Peyer's patch (tissue), 4 donors: ENCODE measurements around the gene ERC1. TPM values are rescaled to one million over a fixed set of nuclear protein-coding genes. Genes with fewer than 3 reads are reported as not detected.

Source experiments
- DNase-seq, 3 donors: peaks; one replicate each; pipeline ENCODE4 v3.0.0-alpha.2; 2017 to 2019
- H3K27ac ChIP-seq, 4 donors: fragments of 200-600 bp; sonication (generic); one replicate each; pipeline ENCODE4 v1.5.1; 2016 to 2019
- H3K27me3 ChIP-seq, 2 donors: fragments of 200-600 bp; sonication (generic); one replicate each; pipeline ENCODE4 v1.5.1; 2019
- H3K36me3 ChIP-seq, 3 donors: fragments of 200-600 bp; sonication (generic); one replicate each; pipeline ENCODE4 v1.5.1; 2016 to 2019
- H3K4me1 ChIP-seq, 4 donors: fragments of 200-600 bp; sonication (generic); one replicate each; pipeline ENCODE4 v1.5.1; 2016 to 2019
- H3K4me3 ChIP-seq, 4 donors: fragments of 200-600 bp; sonication (generic); 1 replicate in 3 of 4; 2 replicates in 1 of 4; pipeline ENCODE4 v1.5.1; 2016 to 2019; ENCODE audit warnings: mild to moderate bottlenecking in 1 of 4
- H3K9me3 ChIP-seq, 4 donors: fragments of 200-600 bp; sonication (generic); one replicate each; pipeline ENCODE4 v1.5.1; 2016 to 2019; ENCODE audit warnings: mild to moderate bottlenecking in 1 of 4
- CTCF ChIP-seq, 6 experiments: fragments of 450-650 bp in 4 of 6; fragments of 200-600 bp in 2 of 6; sonication (generic) in 1 of 6; IDR thresholded peaks; one replicate each; pipeline ENCODE4 v1.5.1; 2017 to 2019; ENCODE audit warnings: antibody characterized with exemption in 6 of 6, mild to moderate bottlenecking in 3 of 6, moderate library complexity in 1 of 6
- POLR2A ChIP-seq, 2 donors: fragments of 450-650 bp; IDR thresholded peaks; one replicate each; pipeline ENCODE4 v1.5.1; 2017; ENCODE audit warnings: antibody characterized with exemption in 2 of 2, mild to moderate bottlenecking in 2 of 2, moderate library complexity in 2 of 2
- total RNA-seq, 4 donors: library from RNA; depleted of rRNA; stranded (reverse); fragments of >200 nt; gene quantifications; one replicate each; pipeline ENCODE4 v1.1.0, GENCODE V29; 2016

The ERC1 gene
- total RNA-seq, 4 donors from 2014 or later = 26.5 to 184 (median 31.7) TPM

- Histone ChIP-seq H3K27me3 (no peaks in the 10 kb centered on the region), H3K36me3 (no peaks in the 10 kb centered on the region), H3K4me1 (no peaks in the 10 kb centered on the region), H3K9me3 (no peaks in the 10 kb centered on the region), H3K27ac (no peak overlapping the region), H3K4me3 (no peak overlapping the region)
- TF ChIP-seq POLR2A (IDR thresholded peaks at IDR 0.05) = no peak
- no peak for TF ChIP-seq CTCF (IDR thresholded peaks at IDR 0.05)
- peak in 1 of 3 donors; percentile 38 for DNase-seq
Observed at GRCh38 chr12:1507308-1507707, 516.3 kb downstream of the ERC1 start.

GRCh38 chr12:1509413-1510052 lies 518.5 kb downstream of the ERC1 start:
- no peaks in the 10 kb centered on the region for H3K4me1 ChIP-seq
- H3K4me3 ChIP-seq = no peak overlapping the region
- no peak for TF ChIP-seq POLR2A (IDR thresholded peaks at IDR 0.05)
- TF ChIP-seq CTCF (IDR thresholded peaks at IDR 0.05) = no peak
- DNase-seq = peak in 1 of 3 donors; percentile 22
- no peaks in the 10 kb centered on the region for H3K36me3 ChIP-seq
- no peak overlapping the region for H3K27ac ChIP-seq
- no peaks in the 10 kb centered on the region for H3K27me3 ChIP-seq
- no peaks in the 10 kb centered on the region for H3K9me3 ChIP-seq

- Histone ChIP-seq H3K36me3 (no peaks in the 10 kb centered on the region), H3K27ac (no peak overlapping the region), H3K27me3 (no peaks in the 10 kb centered on the region), H3K4me3 (no peak overlapping the region), H3K4me1 (no peaks in the 10 kb centered on the region), H3K9me3 (no peaks in the 10 kb centered on the region)
- TF ChIP-seq CTCF (IDR thresholded peaks at IDR 0.05) (no peak), POLR2A (IDR thresholded peaks at IDR 0.05) (no peak)
- peak in 1 of 3 donors; percentile 33 for DNase-seq
Observed at GRCh38 chr12:1510056-1510812, 519.2 kb downstream of the ERC1 start.

GRCh38 chr12:1515010-1515409 lies 524.0 kb downstream of the ERC1 start:
- Histone ChIP-seq H3K9me3 (no peaks in the 10 kb centered on the region), H3K27ac (no peak overlapping the region), H3K4me3 (no peak overlapping the region), H3K36me3 (no peaks in the 10 kb centered on the region), H3K27me3 (no peaks in the 10 kb centered on the region), H3K4me1 (peaks cover 0 to 12% (median 0%) of the 10 kb centered on the region in 4 donors)
- TF ChIP-seq POLR2A (IDR thresholded peaks at IDR 0.05) (no peak), CTCF (IDR thresholded peaks at IDR 0.05) (no peak)
- DNase-seq = no peak

- no peaks in the 10 kb centered on the region for H3K9me3 ChIP-seq
- TF ChIP-seq CTCF (IDR thresholded peaks at IDR 0.05) (no peak), POLR2A (IDR thresholded peaks at IDR 0.05) (no peak)
- DNase-seq = no peak
- H3K36me3 ChIP-seq = no peaks in the 10 kb centered on the region
- peaks cover 0 to 12% (median 0%) of the 10 kb centered on the region in 4 donors for H3K4me1 ChIP-seq
- no peak overlapping the region for H3K4me3 ChIP-seq
- H3K27ac ChIP-seq = no peak overlapping the region
- no peaks in the 10 kb centered on the region for H3K27me3 ChIP-seq
Observed at GRCh38 chr12:1515428-1515827, 524.4 kb downstream of the ERC1 start.
